ENCODE results near the gene POMP. TPM values are rescaled to one million over a fixed set of nuclear protein-coding genes. Genes with fewer than 3 reads are reported as not detected.

Gene POMP
- total RNA-seq, 1 experiment from 2014 or later, result 92.0 TPM

GRCh38 chr13:28655561-28655960, 3.4 kb upstream of the POMP start:
- no peak for TF ChIP-seq SIN3A (IDR thresholded peaks at IDR 0.05; ENCODE audit: borderline replicate concordance, insufficient read depth, low read depth, low read length)
- no peak for TF ChIP-seq POLR2AphosphoS5 (IDR thresholded peaks at IDR 0.05; ENCODE audit: low read depth, low read length)
- no peak for TF ChIP-seq TCF7L2 (IDR thresholded peaks at IDR 0.05; ENCODE audit: low read depth, low read length)
- TF ChIP-seq, protein P1, sequence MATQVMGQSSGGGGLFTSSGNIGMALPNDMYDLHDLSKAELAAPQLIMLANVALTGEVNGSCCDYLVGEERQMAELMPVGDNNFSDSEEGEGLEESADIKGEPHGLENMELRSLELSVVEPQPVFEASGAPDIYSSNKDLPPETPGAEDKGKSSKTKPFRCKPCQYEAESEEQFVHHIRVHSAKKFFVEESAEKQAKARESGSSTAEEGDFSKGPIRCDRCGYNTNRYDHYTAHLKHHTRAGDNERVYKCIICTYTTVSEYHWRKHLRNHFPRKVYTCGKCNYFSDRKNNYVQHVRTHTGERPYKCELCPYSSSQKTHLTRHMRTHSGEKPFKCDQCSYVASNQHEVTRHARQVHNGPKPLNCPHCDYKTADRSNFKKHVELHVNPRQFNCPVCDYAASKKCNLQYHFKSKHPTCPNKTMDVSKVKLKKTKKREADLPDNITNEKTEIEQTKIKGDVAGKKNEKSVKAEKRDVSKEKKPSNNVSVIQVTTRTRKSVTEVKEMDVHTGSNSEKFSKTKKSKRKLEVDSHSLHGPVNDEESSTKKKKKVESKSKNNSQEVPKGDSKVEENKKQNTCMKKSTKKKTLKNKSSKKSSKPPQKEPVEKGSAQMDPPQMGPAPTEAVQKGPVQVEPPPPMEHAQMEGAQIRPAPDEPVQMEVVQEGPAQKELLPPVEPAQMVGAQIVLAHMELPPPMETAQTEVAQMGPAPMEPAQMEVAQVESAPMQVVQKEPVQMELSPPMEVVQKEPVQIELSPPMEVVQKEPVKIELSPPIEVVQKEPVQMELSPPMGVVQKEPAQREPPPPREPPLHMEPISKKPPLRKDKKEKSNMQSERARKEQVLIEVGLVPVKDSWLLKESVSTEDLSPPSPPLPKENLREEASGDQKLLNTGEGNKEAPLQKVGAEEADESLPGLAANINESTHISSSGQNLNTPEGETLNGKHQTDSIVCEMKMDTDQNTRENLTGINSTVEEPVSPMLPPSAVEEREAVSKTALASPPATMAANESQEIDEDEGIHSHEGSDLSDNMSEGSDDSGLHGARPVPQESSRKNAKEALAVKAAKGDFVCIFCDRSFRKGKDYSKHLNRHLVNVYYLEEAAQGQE (IDR thresholded peaks at IDR 0.05; ENCODE audit: insufficient read depth in 1 of 2, low read depth in 2 of 2, low read length in 1 of 2), result no peak
- no peak for TF ChIP-seq CTCF (IDR thresholded peaks at IDR 0.05)
- no TSS peak for BruUV-seq (replicated peaks)
- intact Hi-C loops (cut with micrococcal nuclease; ENCODE audit: unreplicated experiment), result no loop called here
- Histone ChIP-seq H3K27ac (ENCODE audit: low read length) (no peak overlapping the region), H3K4me1 (ENCODE audit: control insufficient read depth, insufficient read depth, low read length) (peaks cover 14% of the 10 kb centered on the region), H3K36me3 (ENCODE audit: control insufficient read depth, insufficient read depth, low read length) (peaks cover 13% of the 10 kb centered on the region), H3K27me3 (ENCODE audit: control insufficient read depth, insufficient read depth, low read length) (no peaks in the 10 kb centered on the region), H3K4me3 (ENCODE audit: low read depth in 2 of 2, low read length in 2 of 2) (no peak overlapping the region), H3K9me3 (ENCODE audit: control insufficient read depth, insufficient read depth, low read depth, low read length) (no peaks in the 10 kb centered on the region)
- DNase-seq (ENCODE audit: low read depth, low spot score) (no peak), ATAC-seq (no peak)
- CTCF ChIA-PET, result no interaction called here
- in situ Hi-C loops (cut with HindIII; ENCODE audit: low pct_unique_long_range_greater_than_20kb, low sequenced_read_pairs), result no loop called here
- POLR2A ChIA-PET, result no interaction called here

DNA sequence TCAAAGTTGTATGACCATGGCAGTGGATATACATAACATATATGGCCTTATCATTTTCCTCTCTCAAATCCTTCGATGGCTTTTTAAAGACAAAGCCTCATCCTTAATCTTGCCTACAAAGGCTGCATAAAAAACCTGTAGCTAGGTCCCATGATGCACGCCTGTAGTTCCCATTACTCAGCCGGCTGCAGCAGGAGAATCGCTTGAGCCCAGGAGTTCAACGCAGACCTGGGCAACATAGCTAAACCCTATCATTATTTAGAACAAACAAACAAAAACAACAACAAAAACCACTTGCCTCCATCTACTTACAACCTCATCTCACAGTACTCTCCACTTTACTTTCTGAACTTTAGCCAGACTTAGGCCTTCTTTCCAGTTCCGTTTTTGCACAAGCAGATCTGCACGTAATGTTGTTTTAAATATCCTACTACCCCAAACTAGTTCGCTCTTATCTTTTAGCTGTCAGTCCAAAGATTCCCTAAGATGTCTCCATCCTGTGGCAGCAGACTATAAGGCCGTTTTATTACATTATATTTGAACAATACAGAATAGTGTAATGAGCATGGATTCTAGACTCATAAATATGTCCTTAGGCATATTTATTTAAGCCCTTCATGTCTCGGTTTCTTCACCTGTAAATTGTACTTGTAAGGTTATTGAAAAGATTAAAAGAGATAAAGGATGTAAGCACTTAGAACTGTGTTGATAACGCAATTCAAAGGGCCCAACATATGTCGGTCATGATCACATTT, 969 bp upstream of the POMP start:
- Histone ChIP-seq H3K4me3 (ENCODE audit: low read depth in 2 of 2, low read length in 2 of 2) (peak overlapping the region; percentile 94 to 96), H3K9me3 (ENCODE audit: control insufficient read depth, insufficient read depth, low read depth, low read length) (no peaks in the 10 kb centered on the region), H3K36me3 (ENCODE audit: control insufficient read depth, insufficient read depth, low read length) (peaks cover 22% of the 10 kb centered on the region), H3K4me1 (ENCODE audit: control insufficient read depth, insufficient read depth, low read length) (peaks cover 23% of the 10 kb centered on the region), H3K27me3 (ENCODE audit: control insufficient read depth, insufficient read depth, low read length) (no peaks in the 10 kb centered on the region), H3K27ac (ENCODE audit: low read length) (peak overlapping the region; percentile 97)
- no peak for ATAC-seq
- in situ Hi-C loops (cut with HindIII; ENCODE audit: low pct_unique_long_range_greater_than_20kb, low sequenced_read_pairs) (no loop called here), intact Hi-C loops (cut with micrococcal nuclease; ENCODE audit: unreplicated experiment) (no loop called here)
- TF ChIP-seq TCF7L2 (IDR thresholded peaks at IDR 0.05; ENCODE audit: low read depth, low read length) (no peak), CTCF (IDR thresholded peaks at IDR 0.05) (no peak), POLR2AphosphoS5 (IDR thresholded peaks at IDR 0.05; ENCODE audit: low read depth, low read length) (no peak), SIN3A (IDR thresholded peaks at IDR 0.05; ENCODE audit: borderline replicate concordance, insufficient read depth, low read depth, low read length) (no peak)
- TF ChIP-seq, protein P1 (IDR thresholded peaks at IDR 0.05; ENCODE audit: insufficient read depth in 1 of 2, low read depth in 2 of 2, low read length in 1 of 2), result no peak
- DNase-seq (ENCODE audit: low read depth, low spot score), result no peak
- POLR2A ChIA-PET, result interaction anchor here (0.6 kb wide), 2 partner anchors 10 to 385 kb away, joined by 5 to 7 read pairs; no protein-coding TSS in a partner anchor
- CTCF ChIA-PET, result interaction anchor here (0.9 kb wide), 1 partner anchor 139 kb away, joined by 6 read pairs; no protein-coding TSS in a partner anchor
- TSS peak; percentile 85 for BruUV-seq (replicated peaks)

Measured in Panc1 (cell line).